HEK293T (cell line): Measurements from ENCODE around the gene ANGPTL5.
A peak's percentile ranks its signal among the peaks of the same experiment; 100 is the strongest.

ENCODE experiments used
- CTCF ChIA-PET: fragments of 350-600 bp; formaldehyde crosslinking; extraction: SDS; loops from one replicate; lab custom pipeline; 2021; ENCODE audit warnings: antibody characterized with exemption, inconsistent platforms; lab: Yijun Ruan, JAX
- POLR2A ChIA-PET: fragments of 350-600 bp; formaldehyde crosslinking; extraction: SDS; loops from one replicate; lab custom pipeline; 2020; ENCODE audit warnings: antibody characterized with exemption, inconsistent platforms; lab: Yijun Ruan, JAX
- DNase-seq: peaks from one replicate; pipeline ENCODE4 v3.0.0; 2012; ENCODE audit warnings: mixed read lengths; ENCODE audit errors: extremely low spot score
- ARNT ChIP-seq: fragments of 450-650 bp; IDR thresholded peaks from 2 replicates; pipeline ENCODE4 v1.6.1; 2017; ENCODE audit warnings: mild to moderate bottlenecking
- BHLHE40 ChIP-seq: fragments of 450-650 bp; IDR thresholded peaks from 2 replicates; pipeline ENCODE4 v1.6.1; 2016; ENCODE audit warnings: mild to moderate bottlenecking, moderate library complexity, borderline replicate concordance
- CTBP1 ChIP-seq: fragments of 450-650 bp; IDR thresholded peaks from 2 replicates; pipeline ENCODE4 v1.6.1; 2016; ENCODE audit warnings: borderline replicate concordance
- ELF4 ChIP-seq: fragments of 450-650 bp; IDR thresholded peaks from 2 replicates; pipeline ENCODE4 v1.6.1; 2017; ENCODE audit warnings: antibody characterized with exemption
- FOXA1 ChIP-seq: fragments of 450-650 bp; IDR thresholded peaks from 2 replicates; pipeline ENCODE4 v1.6.1; 2016; ENCODE audit warnings: mild to moderate bottlenecking
- FOXK2 ChIP-seq: fragments of 450-650 bp; IDR thresholded peaks from 2 replicates; pipeline ENCODE4 v1.6.1; 2016; ENCODE audit warnings: mild to moderate bottlenecking
- FOXM1 ChIP-seq: fragments of 450-650 bp; IDR thresholded peaks from 2 replicates; pipeline ENCODE4 v1.6.1; 2017; ENCODE audit warnings: mild to moderate bottlenecking, borderline replicate concordance
- HDGF ChIP-seq: fragments of 450-650 bp; IDR thresholded peaks from 2 replicates; pipeline ENCODE4 v1.6.1; 2017; ENCODE audit warnings: antibody characterized with exemption, borderline replicate concordance
- L3MBTL2 ChIP-seq: fragments of 450-650 bp; conservative IDR thresholded peaks from 2 replicates; pipeline ENCODE4 v1.6.1; 2016; ENCODE audit warnings: mild to moderate bottlenecking
- LEF1 ChIP-seq: fragments of 450-650 bp; IDR thresholded peaks from 2 replicates; pipeline ENCODE4 v1.6.1; 2017; ENCODE audit warnings: mild to moderate bottlenecking, borderline replicate concordance
- NFRKB ChIP-seq: fragments of 450-650 bp; IDR thresholded peaks from 2 replicates; pipeline ENCODE4 v1.6.1; 2016; ENCODE audit warnings: mild to moderate bottlenecking, moderate library complexity
- PKNOX1 ChIP-seq: fragments of 450-650 bp; IDR thresholded peaks from 2 replicates; pipeline ENCODE4 v1.6.1; 2016
- SP1 ChIP-seq: fragments of 450-650 bp; IDR thresholded peaks from 2 replicates; pipeline ENCODE4 v1.6.1; 2017
- SUZ12 ChIP-seq: fragments of 450-650 bp; IDR thresholded peaks from 2 replicates; pipeline ENCODE4 v1.6.1; 2016; ENCODE audit warnings: mild to moderate bottlenecking
- TARDBP ChIP-seq: fragments of 450-650 bp; IDR thresholded peaks from 2 replicates; pipeline ENCODE4 v1.6.1; 2016
- ZNF384 ChIP-seq: fragments of 450-650 bp; IDR thresholded peaks from 2 replicates; pipeline ENCODE4 v1.6.1; 2016

ANGPTL5 gene

DNA sequence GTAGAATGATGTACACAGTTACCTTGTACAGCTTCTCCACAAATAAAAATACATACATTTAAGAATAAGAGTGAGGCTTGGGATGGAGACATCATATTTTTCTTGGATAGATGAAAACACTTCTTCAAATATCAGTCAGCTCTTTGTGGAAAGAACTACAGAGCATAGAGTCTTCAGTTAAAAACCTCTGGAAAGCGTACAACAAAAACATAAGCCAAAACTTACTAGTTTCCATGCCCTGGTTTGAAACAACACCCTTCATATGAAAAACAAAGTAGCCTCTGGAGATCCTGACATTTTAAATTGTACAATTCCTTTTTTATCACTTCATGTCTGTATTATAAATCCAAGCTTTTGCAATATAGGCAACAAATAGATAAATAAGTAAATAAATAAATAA, 8.5 kb downstream of the ANGPTL5 start:
- ChIA-PET CTCF (interaction anchor here (1.2 kb wide), 1 partner anchor 47 kb away, joined by 6 read pairs; no protein-coding TSS in a partner anchor), POLR2A (no interaction called here)
- no peak for TF ChIP-seq ELF4
- TF ChIP-seq L3MBTL2, result no peak
- no peak for TF ChIP-seq TARDBP
- no peak for DNase-seq

DNA sequence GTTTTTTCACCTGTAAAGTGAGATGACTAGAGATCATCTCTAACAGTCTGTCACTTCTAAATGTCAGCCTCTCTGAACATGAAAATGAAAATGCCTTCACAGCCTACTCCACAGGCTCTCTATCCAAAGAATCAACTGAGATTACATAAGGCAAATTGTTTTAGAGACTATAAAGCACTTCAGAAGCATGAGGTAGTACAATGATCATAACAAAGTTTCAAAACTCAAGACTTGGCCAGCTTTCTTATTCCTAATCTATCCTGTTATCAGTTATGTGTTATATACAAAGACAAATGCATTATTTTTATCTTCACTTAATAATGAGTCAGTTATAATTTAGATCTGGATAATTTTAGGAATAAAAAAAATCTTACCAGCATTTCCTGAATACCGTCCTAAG, 21.8 kb downstream of the ANGPTL5 start:
- POLR2A ChIA-PET, result no interaction called here
- TF ChIP-seq PKNOX1 (no peak), LEF1 (no peak), NFRKB (no peak), TARDBP (no peak), HDGF (no peak), L3MBTL2 (no peak), FOXM1 (no peak), SUZ12 (no peak), ELF4 (no peak), FOXA1 (no peak), BHLHE40 (no peak)
- DNase-seq, result no peak
- CTCF ChIA-PET, result no interaction called here

DNA sequence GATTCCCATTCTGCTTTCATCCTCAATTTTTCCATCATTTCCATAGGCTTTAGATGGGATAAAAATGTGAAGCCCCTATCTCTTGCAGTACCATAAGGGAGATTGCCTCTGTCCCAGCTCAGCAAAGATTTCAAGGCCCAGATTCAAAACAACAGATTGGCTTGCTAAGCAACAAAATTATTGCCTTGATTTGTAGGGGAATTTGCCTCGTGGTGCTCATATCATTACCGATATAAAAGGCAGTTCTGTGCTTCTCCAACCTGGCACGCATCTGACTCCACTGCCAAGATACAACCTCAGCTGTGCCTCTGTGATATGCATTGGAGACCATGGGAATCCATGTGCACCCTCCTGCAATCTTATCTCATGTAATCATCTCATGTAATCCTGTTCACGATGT, 26.6 kb downstream of the ANGPTL5 start:
- ChIA-PET CTCF (no interaction called here), POLR2A (no interaction called here)
- DNase-seq, result no peak
- TF ChIP-seq BHLHE40 (no peak), HDGF (no peak), FOXM1 (no peak), ARNT (no peak), SUZ12 (no peak)

DNA sequence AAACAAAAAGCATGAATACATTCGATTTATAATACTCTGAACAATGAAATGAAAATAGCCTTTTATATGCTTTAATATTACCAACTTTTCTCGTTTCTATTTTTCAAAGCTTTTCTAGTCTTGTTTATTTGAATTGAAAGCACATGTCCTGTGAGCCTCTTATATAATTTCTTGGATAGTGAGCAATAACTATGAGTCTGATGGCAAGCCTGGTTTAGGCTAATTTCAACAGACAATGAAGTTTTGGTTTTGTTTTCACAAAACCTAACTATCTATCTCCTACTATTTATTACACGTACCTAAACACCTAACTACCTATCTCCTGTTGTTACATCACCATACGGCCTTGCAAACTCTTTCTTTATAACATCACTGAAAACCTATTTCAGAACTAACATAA, 30.7 kb downstream of the ANGPTL5 start:
- ChIA-PET POLR2A (interaction anchor here (1.3 kb wide), 1 partner anchor 29 kb away, joined by 3 read pairs; the partner anchor contains the start of gene CEP126), CTCF (no interaction called here)
- no peak for DNase-seq
- TF ChIP-seq ELF4 (no peak), NFRKB (no peak), PKNOX1 (no peak), CTBP1 (no peak), TARDBP (no peak), HDGF (no peak), ZNF384 (no peak), FOXA1 (no peak), LEF1 (no peak), FOXM1 (no peak), L3MBTL2 (no peak), FOXK2 (no peak)

DNA sequence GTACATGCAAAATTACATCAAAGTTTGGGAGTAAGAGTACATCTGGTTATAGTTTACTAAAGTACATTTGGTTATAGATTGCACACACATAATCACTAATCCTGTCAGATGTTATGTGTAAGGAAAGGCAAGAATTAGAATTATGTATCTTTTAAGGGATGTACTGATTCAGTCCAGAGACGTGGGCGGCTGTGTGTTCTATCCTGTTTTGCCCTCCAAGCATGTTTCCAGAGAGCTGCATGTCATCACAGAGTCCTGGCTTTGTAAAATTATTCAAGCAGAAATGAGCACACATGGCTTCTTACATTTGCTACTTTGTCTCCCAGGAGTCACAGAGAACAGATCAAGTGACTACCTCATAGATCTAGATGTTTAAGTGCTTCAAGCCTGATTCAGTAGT, 34.7 kb downstream of the ANGPTL5 start:
- TF ChIP-seq FOXK2, result no peak
- no peak for TF ChIP-seq FOXA1
- no peak for TF ChIP-seq ZNF384
- no peak for TF ChIP-seq L3MBTL2
- no peak for TF ChIP-seq CTBP1
- TF ChIP-seq TARDBP, result no peak
- no peak for TF ChIP-seq HDGF
- TF ChIP-seq ARNT, result no peak
- no peak for TF ChIP-seq BHLHE40
- TF ChIP-seq LEF1, result no peak
- no peak for TF ChIP-seq FOXM1
- no peak for TF ChIP-seq PKNOX1
- TF ChIP-seq ELF4, result no peak
- no peak for TF ChIP-seq SP1
- TF ChIP-seq NFRKB, result no peak
- TF ChIP-seq SUZ12, result no peak
- CTCF ChIA-PET, result no interaction called here
- no peak for DNase-seq
- POLR2A ChIA-PET, result no interaction called here

GRCh38 chr11:101880222-101880621, 36.1 kb downstream of the ANGPTL5 start:
- CTCF ChIA-PET, result interaction anchor here (1.3 kb wide), 1 partner anchor 19 kb away, joined by 6 read pairs; no protein-coding TSS in a partner anchor
- TF ChIP-seq ZNF384, result no peak
- no peak for TF ChIP-seq TARDBP
- TF ChIP-seq SP1, result no peak
- TF ChIP-seq CTBP1, result no peak
- no peak for TF ChIP-seq ELF4
- TF ChIP-seq FOXK2, result no peak
- TF ChIP-seq L3MBTL2, result no peak
- TF ChIP-seq LEF1, result no peak
- TF ChIP-seq FOXM1, result no peak
- no peak for TF ChIP-seq ARNT
- no peak for TF ChIP-seq PKNOX1
- no peak for TF ChIP-seq FOXA1
- no peak for TF ChIP-seq NFRKB
- no peak for TF ChIP-seq SUZ12
- no peak for TF ChIP-seq HDGF
- TF ChIP-seq BHLHE40, result no peak
- POLR2A ChIA-PET, result no interaction called here
- DNase-seq, result peak; percentile 27
